ENCODE data around the gene PDS5A.
"Not testable (repeated sequence)": the region's sequence is repeated elsewhere in the genome, so short reads cannot be mapped to it uniquely, and the experiment has no call there.

DNA sequence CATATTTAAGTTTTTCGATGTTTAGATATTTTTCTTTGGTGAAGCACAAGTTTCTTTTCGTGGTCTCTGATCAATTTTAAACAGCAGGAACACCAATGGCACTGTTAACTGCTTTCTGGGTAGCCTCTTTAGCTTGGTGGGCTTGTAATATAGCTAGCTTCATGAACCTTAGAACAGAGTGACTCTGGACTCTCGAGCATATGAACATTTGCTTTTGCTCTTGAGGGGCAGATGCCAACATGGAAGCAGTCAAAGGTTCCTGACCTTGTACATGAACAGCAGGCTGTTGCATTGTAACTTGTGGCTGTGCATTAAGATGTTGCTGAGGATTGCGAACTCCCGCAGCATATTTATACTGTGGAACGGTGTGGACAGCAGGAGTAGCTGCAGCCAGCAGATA, 4.7 kb downstream of the PDS5A start:
- TF ChIP-seq, protein P1, sequence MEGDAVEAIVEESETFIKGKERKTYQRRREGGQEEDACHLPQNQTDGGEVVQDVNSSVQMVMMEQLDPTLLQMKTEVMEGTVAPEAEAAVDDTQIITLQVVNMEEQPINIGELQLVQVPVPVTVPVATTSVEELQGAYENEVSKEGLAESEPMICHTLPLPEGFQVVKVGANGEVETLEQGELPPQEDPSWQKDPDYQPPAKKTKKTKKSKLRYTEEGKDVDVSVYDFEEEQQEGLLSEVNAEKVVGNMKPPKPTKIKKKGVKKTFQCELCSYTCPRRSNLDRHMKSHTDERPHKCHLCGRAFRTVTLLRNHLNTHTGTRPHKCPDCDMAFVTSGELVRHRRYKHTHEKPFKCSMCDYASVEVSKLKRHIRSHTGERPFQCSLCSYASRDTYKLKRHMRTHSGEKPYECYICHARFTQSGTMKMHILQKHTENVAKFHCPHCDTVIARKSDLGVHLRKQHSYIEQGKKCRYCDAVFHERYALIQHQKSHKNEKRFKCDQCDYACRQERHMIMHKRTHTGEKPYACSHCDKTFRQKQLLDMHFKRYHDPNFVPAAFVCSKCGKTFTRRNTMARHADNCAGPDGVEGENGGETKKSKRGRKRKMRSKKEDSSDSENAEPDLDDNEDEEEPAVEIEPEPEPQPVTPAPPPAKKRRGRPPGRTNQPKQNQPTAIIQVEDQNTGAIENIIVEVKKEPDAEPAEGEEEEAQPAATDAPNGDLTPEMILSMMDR (IDR thresholded peaks at IDR 0.05): not testable (repeated sequence)
- not testable (repeated sequence) for TF ChIP-seq POLR2A (IDR thresholded peaks at IDR 0.05)

Measured in heart left ventricle (tissue), 13 donors.